NCI-H1048 (cell line): ENCODE results near the gene DCDC1.

Experiments
- DNase-seq: peaks from one replicate; lab custom pipeline; 2025; lab: John Stamatoyannopoulos, UW

Gene DCDC1

GRCh38 chr11:31102875-31103274, 266.7 kb downstream of the DCDC1 start:
- no peak for DNase-seq

DNA sequence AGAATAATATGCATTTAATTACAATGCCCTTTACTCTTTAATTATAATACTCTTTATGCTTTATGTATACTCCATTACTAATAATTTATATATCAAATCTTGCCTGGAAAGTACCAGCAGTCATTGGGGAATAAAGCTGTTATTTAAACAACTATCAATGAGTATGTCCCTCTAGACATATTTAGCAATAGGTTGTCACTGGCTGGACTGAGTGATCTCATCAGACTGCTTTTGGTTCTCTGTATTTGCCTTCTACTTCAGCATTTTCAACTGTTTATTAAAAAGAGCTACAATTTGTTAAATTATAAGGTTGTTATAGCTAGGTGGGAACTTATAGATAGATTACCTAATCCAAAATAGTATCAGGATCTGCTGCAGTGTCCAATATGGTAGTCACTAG, 267.2 kb downstream of the DCDC1 start:
- DNase-seq = no peak

- DNase-seq = no peak
Measured at GRCh38 chr11:31096191-31096805, 273.2 kb downstream of the DCDC1 start.

- DNase-seq = no peak
Measured at GRCh38 chr11:31092638-31093037, 276.9 kb downstream of the DCDC1 start.

DNA sequence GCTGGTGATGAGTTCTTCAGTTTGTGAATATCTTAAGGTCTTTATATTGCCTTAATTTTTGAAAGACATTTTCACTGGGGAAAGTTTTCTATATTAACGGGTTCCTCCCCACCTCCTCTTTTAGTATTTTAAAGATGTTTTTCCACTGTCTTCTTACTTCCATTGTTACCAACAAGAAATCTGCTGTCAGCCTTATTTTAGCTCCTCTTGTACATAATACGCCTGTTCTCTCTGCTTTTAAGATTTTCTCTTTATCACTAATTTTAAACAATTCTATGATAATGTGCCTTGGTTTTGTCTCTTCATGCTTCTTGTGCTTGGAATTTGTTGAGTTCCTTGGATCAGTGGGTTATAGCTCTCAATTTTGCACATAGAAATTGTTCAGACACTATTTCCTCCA, 280.4 kb downstream of the DCDC1 start:
- DNase-seq = no peak

DNA sequence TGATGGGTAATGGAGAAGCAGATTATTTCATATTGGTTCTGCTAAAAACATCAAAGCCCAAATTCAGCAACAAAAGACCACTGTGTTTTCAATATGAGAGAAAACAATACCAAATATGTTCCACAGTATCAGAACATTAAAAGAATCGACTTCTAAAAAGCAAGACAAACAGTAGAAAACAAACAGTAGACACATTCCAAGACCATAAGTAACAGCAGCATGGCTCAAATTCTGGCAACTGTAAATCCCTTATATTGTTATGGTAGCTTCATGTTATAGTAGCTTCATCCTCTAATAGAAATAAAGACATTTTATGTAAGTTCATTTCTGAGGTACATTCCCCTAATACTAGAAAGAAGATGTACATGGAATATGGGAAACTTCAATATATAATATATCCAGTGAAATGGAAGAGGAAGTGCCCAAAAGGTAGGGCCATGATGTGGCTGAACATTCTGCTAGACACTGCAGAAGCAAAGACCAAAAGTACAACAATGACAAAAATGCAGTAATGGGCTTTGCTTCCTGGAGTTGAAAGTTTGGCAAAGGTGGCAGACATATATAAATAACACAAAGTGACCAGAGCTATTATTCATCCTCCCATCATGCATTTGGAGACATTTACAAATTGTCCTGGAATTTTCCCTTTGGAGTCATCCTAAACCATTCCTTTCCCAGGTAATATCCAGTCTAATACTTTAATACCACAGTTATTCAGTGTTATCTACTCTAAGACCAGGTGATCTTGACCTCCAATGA, 299.9 kb downstream of the DCDC1 start:
- no peak for DNase-seq

- no peak for DNase-seq
Measured at GRCh38 chr11:31060880-31061279, 308.7 kb downstream of the DCDC1 start.

DNA sequence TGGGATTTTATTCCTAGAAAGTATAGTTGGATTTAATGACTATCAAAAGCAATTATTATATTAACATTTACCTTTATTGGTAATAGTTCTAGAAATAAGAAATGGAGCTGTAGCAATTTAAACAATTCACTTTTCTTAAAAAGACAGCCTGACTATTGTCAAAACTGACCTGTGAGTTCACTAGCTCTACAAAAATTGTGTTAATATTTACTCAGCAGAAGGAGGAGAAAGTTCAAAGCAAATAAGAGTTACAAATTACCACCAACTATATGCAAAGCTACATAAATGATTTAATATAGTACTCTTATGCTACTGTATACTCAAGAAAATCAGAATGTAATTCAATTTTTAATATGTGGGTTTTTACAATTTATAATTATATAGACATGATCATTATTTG, 310.0 kb downstream of the DCDC1 start:
- DNase-seq = no peak

DNA sequence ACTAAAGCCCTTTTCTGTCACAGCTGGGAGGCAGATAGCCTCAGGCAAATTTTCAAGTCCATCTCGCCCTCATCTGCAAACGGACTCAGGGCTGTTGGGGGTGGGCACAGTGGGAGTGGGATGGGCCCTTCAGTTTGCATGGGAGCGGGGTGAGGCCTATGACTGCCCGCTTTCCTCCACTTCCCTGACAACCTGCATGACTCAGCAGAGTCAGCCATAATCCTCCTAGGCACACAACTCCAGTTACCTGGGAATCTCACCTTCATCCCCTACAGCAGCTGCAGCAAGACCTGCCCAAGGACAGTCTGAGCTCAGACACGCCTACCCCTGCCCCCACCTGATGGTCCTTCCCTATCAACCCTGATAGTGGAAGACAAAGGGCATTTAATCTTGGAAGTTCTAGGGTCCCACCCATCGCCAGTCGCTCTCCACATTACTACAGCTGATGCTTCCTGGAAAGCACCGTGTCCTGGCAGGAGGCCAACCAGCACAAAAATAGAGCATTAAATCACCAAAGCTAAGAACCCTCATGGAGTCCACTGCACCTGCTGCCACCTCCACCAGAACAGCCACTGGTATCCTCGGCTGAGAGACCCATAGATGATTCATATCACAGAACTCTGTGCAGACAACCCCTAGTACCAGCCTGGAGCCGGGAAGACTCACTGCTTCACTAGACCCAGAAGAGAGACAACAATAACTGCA, 319.3 kb downstream of the DCDC1 start:
- no peak for DNase-seq

- DNase-seq = no peak
Measured at GRCh38 chr11:31045335-31045734, 324.2 kb downstream of the DCDC1 start.

DNA sequence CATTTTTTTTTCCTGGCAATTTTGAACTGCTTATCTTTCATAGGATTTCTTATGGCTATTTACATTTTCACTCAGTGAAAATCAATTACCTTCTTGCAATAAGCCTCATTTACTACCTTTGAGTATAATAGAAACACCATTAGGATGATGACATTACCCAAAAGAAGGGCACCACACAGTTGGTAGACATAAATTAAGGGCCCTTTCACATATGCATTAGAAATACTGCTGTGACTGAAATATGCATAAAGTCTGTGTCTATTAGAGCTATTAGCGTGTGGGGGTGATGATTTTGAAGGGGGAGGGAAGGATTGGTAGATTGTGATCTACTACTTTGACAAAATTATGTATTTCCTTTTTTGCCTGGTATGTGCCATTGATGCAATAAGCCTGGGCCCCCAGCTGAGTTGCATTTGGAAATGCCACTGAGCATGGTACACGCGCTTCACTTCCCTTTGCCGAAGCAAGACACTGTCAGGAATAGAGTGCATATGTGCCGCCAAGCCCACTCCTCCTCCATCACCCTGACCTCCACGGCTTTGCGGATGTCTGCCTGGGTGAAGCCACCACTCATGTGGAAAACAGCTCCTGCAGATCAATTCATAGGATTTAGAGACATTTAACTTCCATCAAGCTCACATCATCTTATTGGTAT, 339.3 kb downstream of the DCDC1 start:
- no peak for DNase-seq

DNA sequence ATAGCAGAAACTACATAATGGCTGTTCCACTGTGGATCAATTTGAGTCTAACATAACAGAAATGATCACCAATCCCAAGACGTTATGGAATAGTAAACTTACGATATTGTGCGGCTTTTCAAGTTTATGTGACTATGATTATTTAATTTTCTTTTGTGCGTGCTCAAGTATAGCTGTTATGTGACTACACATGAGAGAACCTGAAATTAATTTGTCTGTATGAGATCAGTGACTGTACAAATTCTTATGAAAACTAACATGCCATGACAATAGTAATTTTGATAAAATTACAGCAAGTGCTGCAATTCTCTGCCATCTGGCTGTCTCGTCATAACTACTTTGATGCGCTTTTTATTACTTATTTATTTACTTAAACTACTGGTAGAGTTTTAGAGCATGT, 343.2 kb downstream of the DCDC1 start:
- DNase-seq = no peak

DNA sequence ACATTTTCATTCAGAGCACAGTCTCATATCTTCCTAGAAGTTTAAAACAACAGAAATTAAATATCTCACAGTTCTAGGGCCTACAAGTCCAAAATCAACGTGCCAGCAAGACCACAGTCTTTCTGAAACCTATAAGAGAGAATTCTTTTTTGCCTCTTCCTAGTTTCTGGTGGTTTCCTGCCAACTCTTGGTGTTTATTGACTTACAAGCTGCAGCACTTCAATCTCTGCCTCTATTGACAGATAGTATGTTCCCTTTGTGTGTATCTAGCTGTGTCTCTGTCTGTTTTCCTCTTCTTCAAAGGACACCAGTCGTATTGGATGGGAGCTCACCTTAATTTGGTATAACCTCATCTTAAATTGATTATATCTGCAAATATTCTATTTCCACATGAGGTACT, 347.5 kb downstream of the DCDC1 start:
- DNase-seq = no peak

DNA sequence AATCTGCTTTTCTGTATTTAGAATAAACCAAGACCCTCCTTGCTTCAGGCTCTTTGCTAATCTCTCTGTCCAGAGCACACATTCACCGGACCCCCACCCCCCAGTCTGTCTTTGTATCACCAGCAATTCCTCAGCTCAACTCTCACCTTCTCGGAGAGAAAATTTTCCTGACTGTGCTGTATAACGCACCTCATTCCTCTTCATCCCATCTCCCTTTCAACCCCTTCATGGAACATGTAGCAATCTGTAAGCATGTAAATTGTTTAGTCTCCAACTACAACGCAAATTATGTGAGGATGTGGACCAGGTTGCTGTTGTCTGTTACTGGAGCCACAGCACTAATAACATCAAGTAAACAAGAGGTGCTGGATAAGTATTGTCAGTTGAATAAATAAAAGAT, 349.8 kb downstream of the DCDC1 start:
- no peak for DNase-seq

GRCh38 chr11:31005202-31005601, 364.3 kb downstream of the DCDC1 start:
- DNase-seq = no peak

GRCh38 chr11:31001427-31001826, 368.1 kb downstream of the DCDC1 start:
- DNase-seq = no peak

- DNase-seq = no peak
Measured at GRCh38 chr11:31000381-31000780, 369.2 kb downstream of the DCDC1 start.

- DNase-seq = no peak
Measured at GRCh38 chr11:30992513-30992849, 377.1 kb downstream of the DCDC1 start.

DNA sequence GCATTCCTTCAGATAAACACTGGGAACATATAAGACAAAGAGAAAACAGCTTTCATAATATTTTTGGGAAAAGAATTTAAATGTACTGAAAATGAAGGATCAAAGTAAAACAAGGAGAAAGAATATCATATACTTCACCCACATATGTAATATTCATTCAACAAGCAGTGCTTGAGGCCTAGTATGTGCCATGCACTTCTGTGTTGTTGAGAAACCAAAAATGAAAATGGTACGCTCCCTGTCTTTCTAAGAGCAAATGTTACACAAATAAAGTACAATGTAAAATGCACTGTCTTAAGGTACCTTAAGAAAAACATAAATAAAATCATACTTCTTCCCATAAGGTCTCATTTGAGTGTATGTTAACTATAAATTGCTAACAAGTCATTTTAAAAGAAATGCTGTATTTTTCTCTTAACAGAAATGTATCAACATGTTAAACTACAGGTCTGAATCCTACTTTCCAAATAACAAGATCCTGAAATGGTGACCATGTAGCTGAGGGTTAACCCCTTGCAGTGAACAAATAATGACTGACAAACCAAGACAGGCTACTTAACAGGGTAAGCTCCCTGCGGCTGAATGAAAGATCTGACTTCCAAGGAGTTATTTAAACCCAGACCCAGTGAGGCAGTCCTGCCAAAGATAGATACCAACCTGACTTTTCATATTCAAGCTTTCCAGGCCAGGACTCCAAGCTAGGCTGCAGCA, 377.6 kb downstream of the DCDC1 start:
- DNase-seq = no peak

- DNase-seq = no peak
Measured at GRCh38 chr11:30991376-30991775, 378.2 kb downstream of the DCDC1 start.

GRCh38 chr11:30990625-30991296, 378.8 kb downstream of the DCDC1 start:
- DNase-seq = no peak

DNA sequence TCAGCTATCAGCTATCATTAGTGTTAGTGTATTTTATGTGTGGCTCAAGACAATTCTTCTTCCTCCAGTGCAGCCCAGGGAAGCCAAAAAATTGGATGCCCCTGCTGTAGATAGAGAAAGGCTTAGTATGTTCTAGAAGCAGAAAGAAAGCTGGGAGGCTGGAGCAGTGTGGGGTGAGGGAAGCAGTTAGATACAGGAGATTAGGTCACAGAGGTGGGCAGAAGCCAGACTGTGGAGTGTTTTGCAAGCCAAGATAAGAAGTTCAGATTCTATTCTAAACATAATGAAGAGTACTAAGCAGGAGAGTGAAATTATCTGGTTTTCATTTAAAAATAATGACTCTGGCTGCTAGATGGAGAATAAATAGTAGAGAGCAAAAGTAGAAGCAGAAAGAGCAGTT, 381.7 kb downstream of the DCDC1 start:
- DNase-seq = no peak
